K562 (cell line): ENCODE results near the gene ANKRD65. TPM values are rescaled to one million over a fixed set of nuclear protein-coding genes. Genes with fewer than 3 reads are reported as not detected.

Experiments used
- EGR1 ChIP-seq: fragments of 450-650 bp; conservative IDR thresholded peaks from 2 replicates; pipeline ENCODE4 v1.6.1; 2017; ENCODE audit warnings: mild to moderate bottlenecking
- JUNB ChIP-seq: fragments of 450-650 bp; formaldehyde crosslinking; conservative IDR thresholded peaks from 2 replicates; pipeline ENCODE4 v1.4.0; 2020; ENCODE audit warnings: mild to moderate bottlenecking
- MCM5 ChIP-seq: fragments of 450-650 bp; IDR thresholded peaks from 2 replicates; pipeline ENCODE4 v1.6.1; 2016; ENCODE audit warnings: low read depth
- MYC ChIP-seq, 2 experiments: fragments of 250-450 bp in 1 of 2; sonication (Bioruptor Pico) in 1 of 2; IDR thresholded peaks; 2 replicates each; pipeline versions ENCODE4 v1.5.1 to v1.6.1; 2012 to 2021; ENCODE audit warnings: low read depth in 2 of 2, borderline replicate concordance in 1 of 2, improper control_type of control experiment in 1 of 2, low read length in 1 of 2, mild to moderate bottlenecking in 1 of 2, moderate library complexity in 1 of 2
- POLR3G ChIP-seq: IDR thresholded peaks from 2 replicates; pipeline ENCODE4 v1.6.1; 2011; ENCODE audit not compliant: insufficient read length, insufficient replicate concordance; ENCODE audit errors: extremely low read depth
- RBM34 ChIP-seq: fragments of 200-400 bp; formaldehyde crosslinking; IDR thresholded peaks from 2 replicates; pipeline ENCODE4 v1.6.1; 2018; ENCODE audit warnings: low read length, borderline replicate concordance; ENCODE audit not compliant: insufficient read depth
- SIN3A ChIP-seq, 2 experiments: fragments of 150-350 bp in 1 of 2; IDR thresholded peaks; 2 replicates each; pipeline ENCODE4 v1.6.1; 2011 to 2016; ENCODE audit warnings: borderline replicate concordance in 2 of 2, low read depth in 2 of 2, low read length in 2 of 2, mild to moderate bottlenecking in 2 of 2, moderate library complexity in 2 of 2; ENCODE audit not compliant: control insufficient read depth in 1 of 2
- SREBF2 ChIP-seq: sonication (generic); formaldehyde crosslinking; IDR thresholded peaks from 2 replicates; pipeline ENCODE4 v1.4.0; 2020; ENCODE audit warnings: mild to moderate bottlenecking, missing genetic modification reagents
- SRSF3 ChIP-seq: fragments of 200-400 bp; formaldehyde crosslinking; IDR thresholded peaks from 2 replicates; pipeline ENCODE4 v1.6.1; 2016; ENCODE audit warnings: mild to moderate bottlenecking, low read length, moderate library complexity; ENCODE audit not compliant: insufficient read depth
- TBL1XR1 ChIP-seq, 2 experiments: IDR thresholded peaks; 2 replicates each; pipeline ENCODE4 v1.6.1; 2012; ENCODE audit warnings: improper control_type of control experiment in 2 of 2, low read length in 2 of 2, mild to moderate bottlenecking in 1 of 2
- U2AF1 ChIP-seq: fragments of 200-400 bp; formaldehyde crosslinking; optimal IDR thresholded peaks from 2 replicates; pipeline ENCODE3; 2017; ENCODE audit warnings: mild to moderate bottlenecking, low read depth, low read length, moderate library complexity
- ZFX ChIP-seq: sonication (generic); formaldehyde crosslinking; IDR thresholded peaks from 2 replicates; pipeline ENCODE4 v1.8.0; 2022; ENCODE audit warnings: mild to moderate bottlenecking, missing genetic modification reagents, moderate library complexity
- ZNF184 ChIP-seq: sonication (generic); formaldehyde crosslinking; IDR thresholded peaks from 2 replicates; pipeline ENCODE4 v1.5.0; 2020; ENCODE audit warnings: missing genetic modification reagents
- ZNF282 ChIP-seq: sonication (generic); formaldehyde crosslinking; IDR thresholded peaks from 2 replicates; pipeline ENCODE4 v1.8.1; 2023; ENCODE audit warnings: missing genetic modification reagents
- ZSCAN32 ChIP-seq: fragments of 450-650 bp; formaldehyde crosslinking; IDR thresholded peaks from 2 replicates; pipeline ENCODE4 v1.4.0; 2020; ENCODE audit warnings: mild to moderate bottlenecking, moderate library complexity
- polyA plus RNA-seq, 8 experiments: library from polyadenylated mRNA; depleted of rRNA in 4 of 8; stranded (reverse) in 5 of 8; unstranded in 3 of 8; fragments of >200 nt; fragmentation: Nextera tagmentation in 2 of 8; fragmentation: Illumina TruSeq in 1 of 8; extraction: Ambion mirVana in 2 of 8; extraction: Trizol in 1 of 8; gene quantifications; 2 replicates each; pipeline versions ENCODE4 v1.2.1 to v1.2.3, GENCODE V29; 2011 to 2014; ENCODE audit warnings: inconsistent platforms in 1 of 8, missing spikeins in 1 of 8
- total RNA-seq, 7 experiments: library from RNA; depleted of rRNA in 6 of 7; stranded (reverse); fragments of >200 nt in 6 of 7; fragmentation: Illumina TruSeq in 2 of 7; extraction: Trizol in 2 of 7; gene quantifications; 2 replicates each; pipeline versions ENCODE4 v1.2.1 to v1.2.3, GENCODE V29; 2011 to 2021; ENCODE audit warnings: low replicate concordance in 1 of 7
- TF ChIP-seq, protein P1 (sequence below): sonication (generic); formaldehyde crosslinking; IDR thresholded peaks from 2 replicates; pipeline ENCODE4 v1.8.1; 2023; ENCODE audit warnings: mild to moderate bottlenecking, missing genetic modification reagents
- TF ChIP-seq, protein P2 (sequence below): fragments of 450-650 bp; conservative IDR thresholded peaks from 2 replicates; pipeline ENCODE4 v1.6.1; 2016; ENCODE audit warnings: missing genetic modification characterization, low read depth, mild to moderate bottlenecking, control low read depth, missing compliant biosample characterization
- TF ChIP-seq, protein P3 (sequence below): IDR thresholded peaks from 2 replicates; pipeline ENCODE4 v1.6.1; 2011; ENCODE audit not compliant: insufficient read length; ENCODE audit errors: extremely low read depth
- TF ChIP-seq, protein P4 (sequence below), 2 experiments: fragments of 450-650 bp; IDR thresholded peaks; 2 replicates each; pipeline ENCODE4 v1.6.1; 2018; ENCODE audit warnings: mild to moderate bottlenecking in 2 of 2, low read depth in 1 of 2; ENCODE audit not compliant: partially characterized antibody in 2 of 2

The ANKRD65 gene
- total and polyA plus RNA-seq, 9 of the 15 experiments (the other 6 are each of a cell fraction or from before 2014, with no cell fraction given) = not detected

DNA sequence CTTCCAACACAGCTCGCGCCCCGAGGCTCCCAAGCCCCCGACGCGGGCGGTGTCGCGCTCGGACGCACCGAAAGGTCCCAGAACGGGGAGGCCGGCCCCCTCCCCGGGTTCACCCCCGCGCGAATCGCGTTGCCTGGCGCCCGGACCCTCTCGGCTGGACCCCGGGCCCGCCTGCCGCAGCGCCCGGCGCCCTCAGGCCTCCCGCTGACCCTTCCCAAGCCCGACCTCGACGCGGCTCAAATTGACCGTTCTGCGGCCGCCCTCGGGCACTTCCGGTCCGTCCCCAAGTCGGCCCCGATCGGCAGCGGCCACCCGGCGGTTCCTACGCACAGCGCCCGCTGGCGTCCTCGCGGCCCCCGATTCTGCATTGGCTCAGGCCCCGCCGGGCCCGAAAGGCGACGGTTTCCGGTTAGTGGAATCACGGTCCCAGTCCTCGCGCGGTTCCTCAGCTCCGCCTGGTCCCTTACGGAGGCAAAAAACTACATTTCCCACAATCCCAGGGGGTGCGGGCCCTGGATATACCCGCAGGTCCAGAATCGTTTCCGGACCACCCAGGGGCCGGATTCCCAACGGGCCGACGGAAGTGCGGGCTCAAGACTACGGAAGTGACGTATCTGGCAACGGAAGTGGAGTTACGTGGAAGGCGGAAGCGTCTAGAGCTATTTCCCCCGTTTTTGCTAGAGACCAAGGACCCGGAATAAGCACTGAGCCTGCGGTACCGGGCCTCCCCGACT is 46.0 kb downstream of the ANKRD65 start, which contains the start of gene AURKAIP1 (continued):
- TF ChIP-seq, protein P1, sequence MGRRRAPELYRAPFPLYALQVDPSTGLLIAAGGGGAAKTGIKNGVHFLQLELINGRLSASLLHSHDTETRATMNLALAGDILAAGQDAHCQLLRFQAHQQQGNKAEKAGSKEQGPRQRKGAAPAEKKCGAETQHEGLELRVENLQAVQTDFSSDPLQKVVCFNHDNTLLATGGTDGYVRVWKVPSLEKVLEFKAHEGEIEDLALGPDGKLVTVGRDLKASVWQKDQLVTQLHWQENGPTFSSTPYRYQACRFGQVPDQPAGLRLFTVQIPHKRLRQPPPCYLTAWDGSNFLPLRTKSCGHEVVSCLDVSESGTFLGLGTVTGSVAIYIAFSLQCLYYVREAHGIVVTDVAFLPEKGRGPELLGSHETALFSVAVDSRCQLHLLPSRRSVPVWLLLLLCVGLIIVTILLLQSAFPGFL (CRISPR knock-in tag) = peak; percentile 99
- TF ChIP-seq SIN3A (IDR thresholded peaks at IDR 0.05; ENCODE audit: borderline replicate concordance in 2 of 2, control insufficient read depth in 1 of 2, low read depth in 2 of 2, low read length in 2 of 2) = peak; percentile 74 to 84; a peak in 3 of 4 replicates
- 0 out of 2 replicates have a peak, but pooled peaks have one; percentile 23 for TF ChIP-seq SRSF3
- TF ChIP-seq RBM34 = no peak; the same call in 1 of the 2 replicates
- TF ChIP-seq ZNF184 (CRISPR knock-in tag) = no peak
- TF ChIP-seq, protein P2, sequence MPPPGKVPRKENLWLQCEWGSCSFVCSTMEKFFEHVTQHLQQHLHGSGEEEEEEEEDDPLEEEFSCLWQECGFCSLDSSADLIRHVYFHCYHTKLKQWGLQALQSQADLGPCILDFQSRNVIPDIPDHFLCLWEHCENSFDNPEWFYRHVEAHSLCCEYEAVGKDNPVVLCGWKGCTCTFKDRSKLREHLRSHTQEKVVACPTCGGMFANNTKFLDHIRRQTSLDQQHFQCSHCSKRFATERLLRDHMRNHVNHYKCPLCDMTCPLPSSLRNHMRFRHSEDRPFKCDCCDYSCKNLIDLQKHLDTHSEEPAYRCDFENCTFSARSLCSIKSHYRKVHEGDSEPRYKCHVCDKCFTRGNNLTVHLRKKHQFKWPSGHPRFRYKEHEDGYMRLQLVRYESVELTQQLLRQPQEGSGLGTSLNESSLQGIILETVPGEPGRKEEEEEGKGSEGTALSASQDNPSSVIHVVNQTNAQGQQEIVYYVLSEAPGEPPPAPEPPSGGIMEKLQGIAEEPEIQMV (tag) = peak; percentile 41; the same call in 1 of the 2 replicates
- no peak for TF ChIP-seq MCM5
- TF ChIP-seq, protein P3, sequence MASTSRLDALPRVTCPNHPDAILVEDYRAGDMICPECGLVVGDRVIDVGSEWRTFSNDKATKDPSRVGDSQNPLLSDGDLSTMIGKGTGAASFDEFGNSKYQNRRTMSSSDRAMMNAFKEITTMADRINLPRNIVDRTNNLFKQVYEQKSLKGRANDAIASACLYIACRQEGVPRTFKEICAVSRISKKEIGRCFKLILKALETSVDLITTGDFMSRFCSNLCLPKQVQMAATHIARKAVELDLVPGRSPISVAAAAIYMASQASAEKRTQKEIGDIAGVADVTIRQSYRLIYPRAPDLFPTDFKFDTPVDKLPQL = peak; percentile 18
- TF ChIP-seq TBL1XR1 (IDR thresholded peaks at IDR 0.05; ENCODE audit: low read length in 2 of 2) = peak in 1 of 2 experiments; percentile 84; a peak in 2 of 4 replicates
- TF ChIP-seq ZFX = peak; percentile 95
- no peak for TF ChIP-seq POLR3G
- TF ChIP-seq U2AF1 = peak; percentile 100
- 0 out of 2 replicates have a peak, but pooled peaks have one; percentile 20 for TF ChIP-seq ZNF282 (CRISPR knock-in tag)
- TF ChIP-seq SREBF2 (CRISPR knock-in tag) = no peak
- TF ChIP-seq, protein P4, sequence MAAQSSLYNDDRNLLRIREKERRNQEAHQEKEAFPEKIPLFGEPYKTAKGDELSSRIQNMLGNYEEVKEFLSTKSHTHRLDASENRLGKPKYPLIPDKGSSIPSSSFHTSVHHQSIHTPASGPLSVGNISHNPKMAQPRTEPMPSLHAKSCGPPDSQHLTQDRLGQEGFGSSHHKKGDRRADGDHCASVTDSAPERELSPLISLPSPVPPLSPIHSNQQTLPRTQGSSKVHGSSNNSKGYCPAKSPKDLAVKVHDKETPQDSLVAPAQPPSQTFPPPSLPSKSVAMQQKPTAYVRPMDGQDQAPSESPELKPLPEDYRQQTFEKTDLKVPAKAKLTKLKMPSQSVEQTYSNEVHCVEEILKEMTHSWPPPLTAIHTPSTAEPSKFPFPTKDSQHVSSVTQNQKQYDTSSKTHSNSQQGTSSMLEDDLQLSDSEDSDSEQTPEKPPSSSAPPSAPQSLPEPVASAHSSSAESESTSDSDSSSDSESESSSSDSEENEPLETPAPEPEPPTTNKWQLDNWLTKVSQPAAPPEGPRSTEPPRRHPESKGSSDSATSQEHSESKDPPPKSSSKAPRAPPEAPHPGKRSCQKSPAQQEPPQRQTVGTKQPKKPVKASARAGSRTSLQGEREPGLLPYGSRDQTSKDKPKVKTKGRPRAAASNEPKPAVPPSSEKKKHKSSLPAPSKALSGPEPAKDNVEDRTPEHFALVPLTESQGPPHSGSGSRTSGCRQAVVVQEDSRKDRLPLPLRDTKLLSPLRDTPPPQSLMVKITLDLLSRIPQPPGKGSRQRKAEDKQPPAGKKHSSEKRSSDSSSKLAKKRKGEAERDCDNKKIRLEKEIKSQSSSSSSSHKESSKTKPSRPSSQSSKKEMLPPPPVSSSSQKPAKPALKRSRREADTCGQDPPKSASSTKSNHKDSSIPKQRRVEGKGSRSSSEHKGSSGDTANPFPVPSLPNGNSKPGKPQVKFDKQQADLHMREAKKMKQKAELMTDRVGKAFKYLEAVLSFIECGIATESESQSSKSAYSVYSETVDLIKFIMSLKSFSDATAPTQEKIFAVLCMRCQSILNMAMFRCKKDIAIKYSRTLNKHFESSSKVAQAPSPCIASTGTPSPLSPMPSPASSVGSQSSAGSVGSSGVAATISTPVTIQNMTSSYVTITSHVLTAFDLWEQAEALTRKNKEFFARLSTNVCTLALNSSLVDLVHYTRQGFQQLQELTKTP (IDR thresholded peaks at IDR 0.05; ENCODE audit: low read depth in 1 of 2, partially characterized antibody in 2 of 2) = peak in 1 of 2 experiments; percentile 91
- peak; percentile 86 for TF ChIP-seq ZSCAN32 (CRISPR knock-in tag)
- peak; percentile 88 for TF ChIP-seq MYC (IDR thresholded peaks at IDR 0.05; ENCODE audit: low read depth, low read length)
- TF ChIP-seq MYC (CRISPR knock-in tag; IDR thresholded peaks at IDR 0.05; ENCODE audit: borderline replicate concordance, low read depth) = no peak; the same call in 1 of the 2 replicates
- peak; percentile 98 for TF ChIP-seq EGR1
- TF ChIP-seq JUNB = no peak
